GM21737 (cell line): ENCODE results near the gene TTC7B.

Source experiments
- ATAC-seq: cut with Tn5 transposase; IDR thresholded peaks from one replicate; pipeline ENCODE4 v1.9.1; 2021; ENCODE audit warnings: mild to moderate bottlenecking, moderate library complexity; ENCODE audit not compliant: unreplicated experiment

The TTC7B gene

DNA sequence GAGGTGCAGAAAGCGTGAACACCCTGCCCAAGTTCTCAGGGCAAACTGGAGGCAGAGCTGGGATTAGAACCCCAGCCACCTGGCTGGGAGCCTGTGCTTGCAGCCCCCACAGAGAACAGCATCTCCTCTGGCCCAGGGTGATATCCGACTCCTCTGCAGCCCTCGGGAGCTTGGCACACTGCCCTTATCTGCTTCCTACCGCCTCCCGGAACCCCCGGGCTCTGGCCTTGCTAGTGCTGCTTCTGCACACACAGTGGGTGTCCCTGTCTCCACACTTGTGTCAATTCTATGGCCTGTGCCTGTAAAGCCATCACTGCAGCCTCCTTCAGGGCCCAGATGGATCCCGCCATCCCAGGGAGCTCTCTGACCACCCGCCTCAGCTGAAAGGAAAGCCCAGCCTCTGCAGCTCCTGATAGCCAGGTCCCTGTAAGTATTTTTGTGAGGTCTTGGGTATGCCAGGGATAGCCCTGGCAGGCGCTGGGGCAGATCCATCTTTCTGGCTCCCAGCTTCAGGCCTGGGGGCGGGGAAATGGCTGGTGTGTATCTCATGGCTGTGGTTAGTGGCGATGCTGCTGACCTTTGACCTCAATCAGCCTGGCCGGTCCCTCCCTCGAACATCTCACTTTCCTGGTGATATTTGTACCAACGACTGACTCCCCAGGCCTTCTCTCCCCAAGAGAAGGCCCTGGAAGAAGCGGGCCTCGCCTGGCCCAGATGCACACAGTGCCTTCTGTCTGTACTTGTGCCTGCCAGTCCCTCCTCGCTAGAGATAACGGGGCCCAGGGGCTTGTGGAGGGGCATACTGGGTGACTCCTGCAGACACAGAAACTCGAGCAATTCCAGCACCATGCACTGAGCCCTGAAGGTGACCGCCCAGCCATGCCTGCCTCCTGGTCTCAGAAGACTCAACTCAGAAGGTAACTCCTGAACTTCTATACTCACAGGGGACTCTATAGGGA, 235.6 kb downstream of the TTC7B start:
- no peak for ATAC-seq

- ATAC-seq = no peak
Measured at GRCh38 chr14:90579816-90580215, 236.4 kb downstream of the TTC7B start.

- no peak for ATAC-seq
Measured at GRCh38 chr14:90579088-90579487, 237.1 kb downstream of the TTC7B start.

DNA sequence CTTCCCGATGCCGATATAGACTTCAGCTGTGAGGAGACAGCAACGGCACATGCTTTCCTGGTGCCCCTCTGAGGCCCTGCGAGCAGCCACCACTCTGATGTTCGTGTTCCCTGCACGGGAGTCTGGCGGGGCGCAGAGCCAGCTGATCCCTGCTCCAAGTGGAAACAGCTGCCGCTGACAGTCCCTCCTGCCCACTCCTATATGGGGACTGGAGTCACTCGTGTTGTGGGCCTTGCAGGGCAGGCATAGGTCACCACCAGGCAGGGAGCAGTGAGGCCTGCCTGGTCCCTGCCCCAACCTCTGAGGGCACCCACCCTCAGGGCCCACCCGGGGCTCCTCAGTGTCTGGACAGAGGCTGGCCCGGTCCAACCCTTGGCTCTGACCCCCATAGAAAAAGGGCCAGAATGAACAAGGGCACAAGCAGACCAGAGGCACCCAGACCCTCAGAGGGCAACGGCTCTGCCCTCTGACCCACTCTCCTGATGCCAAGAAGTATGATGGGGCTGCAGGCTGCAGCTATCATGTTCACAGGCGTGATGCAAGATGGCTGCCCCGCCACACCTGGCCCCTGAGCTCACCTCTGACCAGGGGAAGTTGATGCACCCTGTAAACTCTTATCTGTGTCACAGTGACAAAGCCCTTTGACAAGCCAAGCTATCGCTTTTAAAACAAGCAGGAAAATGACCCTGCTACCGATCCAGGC, 237.8 kb downstream of the TTC7B start:
- ATAC-seq = no peak

DNA sequence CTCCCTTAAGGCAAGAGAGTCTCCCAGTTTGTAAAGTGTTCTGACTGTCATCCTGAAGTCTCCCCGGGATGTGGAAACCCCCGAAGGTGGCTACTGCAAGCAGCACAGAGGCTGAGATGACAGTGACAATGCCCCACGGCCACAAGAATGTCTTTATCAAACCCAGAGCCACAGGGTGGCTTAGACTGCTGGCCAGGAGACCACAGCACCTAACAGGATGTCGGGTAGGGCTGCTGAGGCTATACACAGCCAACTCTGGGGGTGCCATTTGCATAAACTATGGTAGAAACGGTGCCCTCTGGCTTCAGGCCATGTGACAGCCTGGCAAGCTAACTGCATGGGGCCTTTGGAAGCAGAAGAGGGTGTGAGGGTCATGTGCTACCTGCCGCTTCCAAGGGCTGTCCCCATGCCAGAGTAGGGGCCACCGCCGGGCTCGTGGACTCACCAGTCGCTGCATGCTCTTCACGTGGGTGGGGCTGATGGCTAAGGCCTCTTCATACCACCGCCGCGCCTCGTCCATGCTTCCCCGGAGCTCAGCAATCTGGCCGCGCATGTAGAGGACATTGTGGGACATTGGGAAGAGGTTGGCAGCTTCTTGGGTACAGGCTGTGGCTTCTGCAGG, 238.5 kb downstream of the TTC7B start:
- ATAC-seq = no peak

- no peak for ATAC-seq
Measured at GRCh38 chr14:90576981-90577660, 239.1 kb downstream of the TTC7B start.

DNA sequence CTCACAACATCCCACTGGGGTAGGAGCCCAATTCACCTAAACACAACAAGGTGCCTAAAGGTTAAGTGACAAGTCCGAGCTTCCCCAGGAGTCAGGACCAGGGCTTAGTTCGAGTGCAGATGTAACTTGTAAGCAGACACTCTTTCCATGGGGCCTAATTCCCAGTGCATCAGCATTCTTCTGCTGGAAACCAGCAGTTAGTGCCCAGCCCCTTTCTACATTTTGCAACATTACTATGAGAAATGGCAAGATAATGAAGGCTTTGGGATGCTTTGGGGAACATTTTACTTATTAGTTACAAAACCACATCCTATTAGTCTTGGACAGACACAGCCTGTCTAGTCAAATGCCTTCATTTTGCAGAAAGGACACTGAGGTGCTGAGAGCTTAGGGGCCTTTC, 239.6 kb downstream of the TTC7B start:
- no peak for ATAC-seq

GRCh38 chr14:90575781-90576180, 240.4 kb downstream of the TTC7B start:
- ATAC-seq = no peak

- no peak for ATAC-seq
Measured at GRCh38 chr14:90575336-90575735, 240.9 kb downstream of the TTC7B start.

GRCh38 chr14:90574188-90575131, 241.8 kb downstream of the TTC7B start:
- no peak for ATAC-seq

GRCh38 chr14:90573385-90574105, 242.7 kb downstream of the TTC7B start:
- no peak for ATAC-seq

GRCh38 chr14:90572441-90573150, 243.6 kb downstream of the TTC7B start:
- no peak for ATAC-seq

DNA sequence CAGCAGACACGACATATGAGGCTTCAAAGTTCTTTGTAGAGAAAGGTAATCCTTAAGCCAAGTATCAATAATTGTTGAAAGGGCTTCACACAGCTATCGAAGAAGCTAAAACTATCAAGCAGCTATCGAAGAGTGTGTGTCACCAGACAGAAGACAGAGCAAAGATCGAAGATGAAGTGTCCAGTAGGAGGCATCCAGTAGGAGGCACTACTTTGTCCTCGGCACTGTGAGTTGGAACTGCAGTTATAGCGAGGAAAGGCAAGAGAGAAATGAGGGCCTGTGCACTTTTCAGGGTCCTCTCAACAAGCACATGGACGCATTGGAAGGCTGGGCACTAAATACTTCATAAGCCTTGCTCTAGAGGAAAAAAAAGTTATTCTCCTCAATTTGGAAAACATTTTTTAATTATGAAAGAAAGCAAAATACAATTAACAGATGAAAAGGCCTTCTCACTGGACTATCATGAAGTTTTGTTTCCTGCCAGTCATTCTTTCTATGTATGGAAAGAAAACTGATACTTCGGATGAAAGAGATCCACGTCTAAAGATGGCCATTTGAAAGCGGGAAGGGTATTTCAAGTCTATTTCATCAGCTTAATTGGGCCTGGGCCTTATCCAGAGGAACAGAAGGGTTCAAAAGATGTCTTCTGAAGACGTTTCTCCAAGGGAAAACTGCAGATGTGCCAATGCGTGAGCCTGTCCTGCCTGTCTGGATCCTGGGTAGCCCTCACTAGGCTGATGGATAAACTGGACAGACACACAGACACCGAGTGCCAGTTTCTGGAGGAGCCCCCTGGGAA, 244.9 kb downstream of the TTC7B start:
- no peak for ATAC-seq

GRCh38 chr14:90570461-90570860, 245.8 kb downstream of the TTC7B start:
- no peak for ATAC-seq

- no peak for ATAC-seq
Measured at GRCh38 chr14:90569606-90570387, 246.4 kb downstream of the TTC7B start.

DNA sequence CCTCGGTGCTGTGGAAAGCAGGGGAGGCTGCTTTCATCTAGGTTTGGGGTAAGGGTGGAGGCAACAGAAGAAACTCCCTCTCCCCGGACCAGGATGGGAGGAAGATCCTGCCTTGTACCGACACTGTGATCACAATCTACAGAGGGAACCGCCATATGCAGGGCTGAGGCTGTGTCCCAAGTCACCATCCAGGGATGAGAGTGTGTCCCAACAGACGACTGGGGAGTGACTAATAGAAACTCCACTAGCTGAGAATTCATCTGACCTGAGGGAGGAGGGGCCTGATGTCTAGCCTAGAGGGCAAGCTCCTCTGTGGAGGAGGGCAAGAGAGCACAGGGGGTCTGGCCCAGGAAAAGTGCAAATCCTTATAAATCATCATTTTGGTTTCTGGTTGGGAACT, 247.0 kb downstream of the TTC7B start:
- no peak for ATAC-seq

GRCh38 chr14:90568405-90568804, 247.8 kb downstream of the TTC7B start:
- no peak for ATAC-seq
